ENCODE data around the gene C6orf47. TPM values are rescaled to one million over a fixed set of nuclear protein-coding genes. Genes with fewer than 3 reads are reported as not detected.
A peak's percentile ranks its signal among the peaks of the same experiment; 100 is the strongest.

C6orf47 gene
- total RNA-seq, 2 experiments from 2014 or later = 16.7 to 18.5 TPM

DNA sequence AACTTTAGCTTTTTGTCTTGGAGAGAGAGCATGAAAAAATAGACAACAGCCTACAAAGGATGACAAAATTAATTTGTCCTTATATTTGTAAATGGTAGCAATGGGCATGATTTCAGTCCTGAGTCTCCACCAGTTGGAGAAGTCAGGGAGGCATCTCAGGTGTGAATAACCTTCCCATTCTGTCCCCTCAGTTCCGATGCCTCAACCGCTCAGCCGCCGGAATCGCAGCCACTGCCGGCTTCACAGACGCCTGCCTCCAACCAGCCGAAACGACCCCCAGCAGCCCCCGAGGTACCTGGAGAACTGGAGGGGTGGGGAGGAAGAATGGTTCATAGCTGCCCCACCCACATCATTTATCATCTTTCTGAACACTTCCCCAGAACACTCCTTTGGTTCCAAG is 36.5 kb downstream of the C6orf47 start:
- peaks cover 18% of the 10 kb centered on the region for H4K20me1 ChIP-seq (ENCODE audit: insufficient read depth, low read length)
- H2AFZ ChIP-seq (ENCODE audit: low read length) = no peak overlapping the region
- peaks cover 54% of the 10 kb centered on the region for H3K79me2 ChIP-seq (ENCODE audit: insufficient read depth, low read depth, low read length)
- no peak overlapping the region for H3K4me2 ChIP-seq (ENCODE audit: low read length)
- no TSS peak for BruUV-seq (replicated peaks)
- peaks cover 21% of the 10 kb centered on the region for H3K4me1 ChIP-seq (ENCODE audit: insufficient read depth, low read length, poor library complexity, severe bottlenecking)
- no peak overlapping the region for H3K4me3 ChIP-seq (ENCODE audit: low read depth, low read length, poor library complexity, severe bottlenecking)
- no peak for DNase-seq (ENCODE audit: low spot score)
- no peak for TF ChIP-seq EZH2phosphoT487 (IDR thresholded peaks at IDR 0.05; ENCODE audit: borderline replicate concordance, low read depth, low read length)
- TF ChIP-seq, protein P1, sequence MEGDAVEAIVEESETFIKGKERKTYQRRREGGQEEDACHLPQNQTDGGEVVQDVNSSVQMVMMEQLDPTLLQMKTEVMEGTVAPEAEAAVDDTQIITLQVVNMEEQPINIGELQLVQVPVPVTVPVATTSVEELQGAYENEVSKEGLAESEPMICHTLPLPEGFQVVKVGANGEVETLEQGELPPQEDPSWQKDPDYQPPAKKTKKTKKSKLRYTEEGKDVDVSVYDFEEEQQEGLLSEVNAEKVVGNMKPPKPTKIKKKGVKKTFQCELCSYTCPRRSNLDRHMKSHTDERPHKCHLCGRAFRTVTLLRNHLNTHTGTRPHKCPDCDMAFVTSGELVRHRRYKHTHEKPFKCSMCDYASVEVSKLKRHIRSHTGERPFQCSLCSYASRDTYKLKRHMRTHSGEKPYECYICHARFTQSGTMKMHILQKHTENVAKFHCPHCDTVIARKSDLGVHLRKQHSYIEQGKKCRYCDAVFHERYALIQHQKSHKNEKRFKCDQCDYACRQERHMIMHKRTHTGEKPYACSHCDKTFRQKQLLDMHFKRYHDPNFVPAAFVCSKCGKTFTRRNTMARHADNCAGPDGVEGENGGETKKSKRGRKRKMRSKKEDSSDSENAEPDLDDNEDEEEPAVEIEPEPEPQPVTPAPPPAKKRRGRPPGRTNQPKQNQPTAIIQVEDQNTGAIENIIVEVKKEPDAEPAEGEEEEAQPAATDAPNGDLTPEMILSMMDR (conservative IDR thresholded peaks at IDR 0.05; ENCODE audit: low read length) = no peak
- intact Hi-C loops (cut with micrococcal nuclease; ENCODE audit: unreplicated experiment) = loop anchor here (5.0 kb wide), 1 partner anchor 163 kb away; no protein-coding TSS in a partner anchor
- CTCF ChIA-PET (ENCODE audit: unreplicated experiment) = no interaction called here
- no peaks in the 10 kb centered on the region for H3K9me3 ChIP-seq (ENCODE audit: low read length)
- POLR2A ChIA-PET = no interaction called here
- H3K9me2 ChIP-seq (ENCODE audit: insufficient read depth, low read length) = no peaks in the 10 kb centered on the region
- H3K36me3 ChIP-seq (ENCODE audit: insufficient read depth, low read length) = peaks cover 82% of the 10 kb centered on the region
- no peak overlapping the region for H3K27ac ChIP-seq (ENCODE audit: low read depth, low read length, poor library complexity, severe bottlenecking)

DNA sequence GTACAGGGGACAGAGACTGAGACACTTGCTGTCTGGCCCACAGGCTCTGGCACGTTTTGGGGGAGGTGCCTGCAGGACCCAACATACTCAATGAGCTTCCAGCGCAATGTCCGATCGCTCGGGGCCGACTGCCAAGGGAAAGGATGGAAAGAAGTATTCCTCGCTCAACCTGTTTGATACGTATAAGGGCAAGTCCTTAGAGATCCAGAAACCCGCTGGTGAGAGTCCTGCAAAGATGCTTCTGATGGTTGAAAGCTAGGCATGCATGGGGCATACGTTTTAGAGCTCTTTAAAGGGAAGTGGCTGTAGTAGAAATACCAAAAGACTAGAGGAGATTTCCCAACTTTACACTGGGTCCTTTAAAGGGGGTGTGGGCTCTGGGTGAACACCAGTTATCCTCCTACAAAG is 37.9 kb downstream of the C6orf47 start:
- DNase-seq (ENCODE audit: low spot score) = no peak

DNA sequence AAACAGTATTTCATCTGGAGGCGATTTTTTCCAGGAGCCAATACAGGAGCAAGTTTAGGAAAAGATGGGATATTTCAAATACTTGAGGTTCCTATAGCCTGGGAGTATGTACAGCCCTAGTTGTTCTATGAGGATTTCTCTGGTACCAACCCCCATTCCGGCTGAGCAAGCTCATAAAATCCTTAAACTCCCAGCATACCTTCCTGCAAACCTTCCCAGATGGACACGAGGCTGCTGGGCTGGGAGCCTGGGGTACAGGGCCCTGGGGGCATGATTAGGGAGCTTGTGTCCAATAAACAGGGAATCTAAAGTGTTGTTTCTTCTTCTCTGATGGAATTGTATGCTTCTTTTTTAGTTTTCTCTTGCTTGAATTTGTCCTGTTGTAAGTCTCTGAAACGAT is 38.6 kb downstream of the C6orf47 start:
- Histone ChIP-seq H3K27ac (ENCODE audit: low read depth, low read length, poor library complexity, severe bottlenecking) (peak overlapping the region; percentile 94), H3K4me2 (ENCODE audit: low read length) (peak overlapping the region; percentile 99), H4K20me1 (ENCODE audit: insufficient read depth, low read length) (peaks cover 18% of the 10 kb centered on the region), H3K4me1 (ENCODE audit: insufficient read depth, low read length, poor library complexity, severe bottlenecking) (peaks cover 22% of the 10 kb centered on the region), H3K9me2 (ENCODE audit: insufficient read depth, low read length) (no peaks in the 10 kb centered on the region), H3K4me3 (ENCODE audit: low read depth, low read length, poor library complexity, severe bottlenecking) (peak overlapping the region; percentile 83), H3K36me3 (ENCODE audit: insufficient read depth, low read length) (peaks cover 62% of the 10 kb centered on the region), H2AFZ (ENCODE audit: low read length) (no peak overlapping the region), H3K79me2 (ENCODE audit: insufficient read depth, low read depth, low read length) (peaks cover 54% of the 10 kb centered on the region), H3K9me3 (ENCODE audit: low read length) (no peaks in the 10 kb centered on the region)
- BruUV-seq (replicated peaks) = no TSS peak
- no peak for DNase-seq (ENCODE audit: low spot score)
- ChIA-PET CTCF (ENCODE audit: unreplicated experiment) (no interaction called here), POLR2A (interaction anchor here (0.7 to 1.2 kb wide), 3 partner anchors 25 to 117 kb away, joined by 3 to 4 read pairs (median 4); no protein-coding TSS in a partner anchor)
- TF ChIP-seq, protein P1 (conservative IDR thresholded peaks at IDR 0.05; ENCODE audit: low read length) = no peak
- no peak for TF ChIP-seq EZH2phosphoT487 (IDR thresholded peaks at IDR 0.05; ENCODE audit: borderline replicate concordance, low read depth, low read length)
- intact Hi-C loops (cut with micrococcal nuclease; ENCODE audit: unreplicated experiment) = loop anchor here (2.0 to 5.0 kb wide), 2 partner anchors 165 to 209 kb away; no protein-coding TSS in a partner anchor

More for the DNA sequence above, 37.9 kb downstream of the C6orf47 start:
- peaks cover 54% of the 10 kb centered on the region for H3K79me2 ChIP-seq (ENCODE audit: insufficient read depth, low read depth, low read length)
- intact Hi-C loops (cut with micrococcal nuclease; ENCODE audit: unreplicated experiment) = loop anchor here (5.0 kb wide), 1 partner anchor 165 kb away; no protein-coding TSS in a partner anchor
- TF ChIP-seq, protein P1 (conservative IDR thresholded peaks at IDR 0.05; ENCODE audit: low read length) = no peak
- no peak for TF ChIP-seq EZH2phosphoT487 (IDR thresholded peaks at IDR 0.05; ENCODE audit: borderline replicate concordance, low read depth, low read length)
- peaks cover 18% of the 10 kb centered on the region for H4K20me1 ChIP-seq (ENCODE audit: insufficient read depth, low read length)
- BruUV-seq (replicated peaks) = no TSS peak
- no peak overlapping the region for H3K27ac ChIP-seq (ENCODE audit: low read depth, low read length, poor library complexity, severe bottlenecking)
- H2AFZ ChIP-seq (ENCODE audit: low read length) = no peak overlapping the region
- ChIA-PET POLR2A (interaction anchor here (1.0 to 1.4 kb wide), 5 partner anchors 11 to 116 kb away, joined by 3 to 4 read pairs (median 4); no protein-coding TSS in a partner anchor), CTCF (ENCODE audit: unreplicated experiment) (interaction anchor here (0.6 kb wide), 1 partner anchor 1069 kb away, joined by 3 read pairs; no protein-coding TSS in a partner anchor)
- peak overlapping the region; percentile 99 for H3K4me2 ChIP-seq (ENCODE audit: low read length)
- H3K4me1 ChIP-seq (ENCODE audit: insufficient read depth, low read length, poor library complexity, severe bottlenecking) = peaks cover 21% of the 10 kb centered on the region
- H3K4me3 ChIP-seq (ENCODE audit: low read depth, low read length, poor library complexity, severe bottlenecking) = peak overlapping the region; percentile 83
- no peaks in the 10 kb centered on the region for H3K9me3 ChIP-seq (ENCODE audit: low read length)
- H3K9me2 ChIP-seq (ENCODE audit: insufficient read depth, low read length) = no peaks in the 10 kb centered on the region
- H3K36me3 ChIP-seq (ENCODE audit: insufficient read depth, low read length) = peaks cover 69% of the 10 kb centered on the region

All from OCI-LY7 (cell line).